Fibroblast of lung (primary cell): Measurements from ENCODE around the gene LILRA6.
"Not testable (repeated sequence)": the region's sequence is repeated elsewhere in the genome, so short reads cannot be mapped to it uniquely, and the experiment has no call there.

Experiments
- CTCF ChIP-seq, 2 donors: IDR thresholded peaks in 1 of 2; conservative IDR thresholded peaks in 1 of 2; 1 replicate in 1 of 2; 2 replicates in 1 of 2; pipeline ENCODE4 v1.5.1; 2011 to 2012; ENCODE audit warnings: low read length in 2 of 2, control low read depth in 1 of 2, inconsistent platforms in 1 of 2, low read depth in 1 of 2, mild to moderate bottlenecking in 1 of 2
- EZH2 ChIP-seq: IDR thresholded peaks from 2 replicates; pipeline ENCODE4 v1.5.1; 2012; ENCODE audit warnings: low read length, control low read depth, mild to moderate bottlenecking; ENCODE audit errors: missing control alignments

GRCh38 chr19:54221947-54222346 lies 20.6 kb downstream of the LILRA6 start:
- not testable (repeated sequence) for TF ChIP-seq CTCF (conservative IDR thresholded peaks at IDR 0.05 in 1 of 2, IDR thresholded peaks at IDR 0.05 in 1 of 2; ENCODE audit: low read depth in 1 of 2, low read length in 2 of 2); EZH2
